Measurements from ENCODE around the gene LSAMP. TPM values are rescaled to one million over a fixed set of nuclear protein-coding genes. Genes with fewer than 3 reads are reported as not detected.

Gene LSAMP
- total and polyA plus RNA-seq, 2 of the 13 experiments (the other 11 are each of a cell fraction or from before 2014, with no cell fraction given): not detected

GRCh38 chr3:116176974-116177555, 268.2 kb downstream of the LSAMP start:
- H3K4me3 ChIP-seq (replicated peaks in 1 of 3; ENCODE audit: insufficient read depth in 1 of 3, low read depth in 2 of 3, low read length in 3 of 3): no peak overlapping the region
- WGBS (ENCODE audit: low lambda C conversion rate): 0% methylated on average over 1 of the region's 1 CpG
- in situ Hi-C loops (cut with HindIII; ENCODE audit: extremely low pct_ligation_motif_present, low pct_unique_long_range_greater_than_20kb): no loop called here
- no peak for DNase-seq (ENCODE audit: low spot score)
- no peak overlapping the region for H3K4me2 ChIP-seq (ENCODE audit: low read depth, low read length)
- H2AFZ ChIP-seq (ENCODE audit: low read length): no peak overlapping the region
- H3K4me1 ChIP-seq (ENCODE audit: insufficient read depth, low read length): no peaks in the 10 kb centered on the region
- H3K27me3 ChIP-seq (ENCODE audit: control insufficient read depth in 1 of 2, insufficient read depth in 2 of 2, low read length in 2 of 2): no peaks in the 10 kb centered on the region
- H3K9ac ChIP-seq (ENCODE audit: insufficient read depth, low read depth, low read length): no peak overlapping the region
- H4K20me1 ChIP-seq (ENCODE audit: insufficient read depth, low read length): no peaks in the 10 kb centered on the region
- ATAC-seq: no peak
- H3K79me2 ChIP-seq (ENCODE audit: insufficient read depth, low read length): no peaks in the 10 kb centered on the region
- FAIRE-seq: no peak
- no TSS peak for BruUV-seq (replicated peaks)
- no peak overlapping the region for H3K27ac ChIP-seq (ENCODE audit: extremely low read length, insufficient read depth, low read length)
- intact Hi-C loops (cut with micrococcal nuclease; ENCODE audit: unreplicated experiment): no loop called here
- TF ChIP-seq BRF2 (CRISPR knock-in tag; IDR thresholded peaks at IDR 0.05) (no peak), ZNF446 (CRISPR knock-in tag; IDR thresholded peaks at IDR 0.05) (no peak), ZBTB38 (CRISPR knock-in tag; IDR thresholded peaks at IDR 0.05) (no peak), ZNF12 (CRISPR knock-in tag; IDR thresholded peaks at IDR 0.05) (no peak), DR1 (CRISPR knock-in tag; IDR thresholded peaks at IDR 0.05) (no peak), HDAC1 (CRISPR knock-in tag; IDR thresholded peaks at IDR 0.05) (no peak), TBX2 (CRISPR knock-in tag; IDR thresholded peaks at IDR 0.05; ENCODE audit: borderline replicate concordance) (no peak), HES4 (CRISPR knock-in tag; IDR thresholded peaks at IDR 0.05; ENCODE audit: borderline replicate concordance) (no peak), NFKBIZ (CRISPR knock-in tag; IDR thresholded peaks at IDR 0.05) (no peak), ZNF660 (CRISPR knock-in tag; IDR thresholded peaks at IDR 0.05; ENCODE audit: borderline replicate concordance, low read depth) (no peak), RFX5 (IDR thresholded peaks at IDR 0.05; ENCODE audit: low read depth, low read length) (no peak), ZNF501 (CRISPR knock-in tag; IDR thresholded peaks at IDR 0.05) (no peak), ZFP37 (CRISPR knock-in tag; IDR thresholded peaks at IDR 0.05; ENCODE audit: borderline replicate concordance) (no peak), ZNF343 (CRISPR knock-in tag; IDR thresholded peaks at IDR 0.05) (no peak), ZNF207 (IDR thresholded peaks at IDR 0.05; ENCODE audit: borderline replicate concordance) (no peak), ZNF616 (CRISPR knock-in tag; IDR thresholded peaks at IDR 0.05; ENCODE audit: low read depth) (no peak), REXO4 (CRISPR knock-in tag; IDR thresholded peaks at IDR 0.05; ENCODE audit: borderline replicate concordance) (no peak), SMAD3 (CRISPR knock-in tag; IDR thresholded peaks at IDR 0.05) (no peak), FOSL1 (CRISPR knock-in tag; IDR thresholded peaks at IDR 0.05; ENCODE audit: borderline replicate concordance) (no peak), KLF16 (CRISPR knock-in tag; IDR thresholded peaks at IDR 0.05) (no peak)
- H3K9me3 ChIP-seq (ENCODE audit: low read length): no peaks in the 10 kb centered on the region
- H3K36me3 ChIP-seq (replicated peaks in 1 of 2; ENCODE audit: control insufficient read depth in 1 of 2, insufficient read depth in 2 of 2, low read length in 2 of 2): no peaks in the 10 kb centered on the region
- ChIA-PET CTCF (ENCODE audit: low intra/inter-chr PET ratio, low total read pairs) (no interaction called here), POLR2A (no interaction called here)

All from HepG2 (cell line).